Measurements from ENCODE around the gene PCK2. TPM values are rescaled to one million over a fixed set of nuclear protein-coding genes. Genes with fewer than 3 reads are reported as not detected.

Gene PCK2
- total RNA-seq, 1 experiment from 2014 or later = 48.9 TPM

- no peak overlapping the region for H3K23ac ChIP-seq (ENCODE audit: insufficient read length, low read depth, low read length)
Observed at GRCh38 chr14:24150567-24150966, 56.5 kb downstream of the PCK2 start.

More at GRCh38 chr14:24150567-24150966, 56.5 kb downstream of the PCK2 start:
- Histone ChIP-seq H3T11ph (ENCODE audit: low read length) (no peak overlapping the region), H3K79me2 (ENCODE audit: insufficient read depth, low read length) (peaks cover 8% of the 10 kb centered on the region; the same call in 1 of the 2 replicates), H4K20me1 (ENCODE audit: control insufficient read depth, insufficient read depth, insufficient read length) (no peaks in the 10 kb centered on the region), H3K9ac (ENCODE audit: extremely low read depth, insufficient read length, low read length) (no peak overlapping the region), H4K91ac (ENCODE audit: insufficient read length, low read depth, low read length) (no peak overlapping the region), H2BK20ac (ENCODE audit: low read depth, low read length, poor library complexity, severe bottlenecking) (no peak overlapping the region), H3K14ac (ENCODE audit: insufficient read depth, low read length) (no peak overlapping the region), H3K4me2 (ENCODE audit: insufficient read depth, insufficient read length, low read length) (no peak overlapping the region), H3K27ac (ENCODE audit: insufficient read length, low read depth, low read length) (no peak overlapping the region), H2AK5ac (ENCODE audit: insufficient read length, low read length) (no peak overlapping the region), H2BK5ac (ENCODE audit: insufficient read length, low read length) (no peak overlapping the region), H3K18ac (ENCODE audit: insufficient read length, low read depth, low read length) (no peak overlapping the region), H4K8ac (replicated peaks; ENCODE audit: insufficient read length, low read depth, low read length) (no peak overlapping the region), H3K27me3 (ENCODE audit: insufficient read depth, low read length) (no peaks in the 10 kb centered on the region), H2BK15ac (ENCODE audit: low read depth, low read length) (no peak overlapping the region), H3K4ac (ENCODE audit: low read depth, low read length) (no peak overlapping the region), H2BK12ac (ENCODE audit: insufficient read length, low read depth, low read length) (no peak overlapping the region), H2BK120ac (ENCODE audit: low read depth, low read length, poor library complexity, severe bottlenecking) (no peak overlapping the region), H3K4me1 (ENCODE audit: insufficient read depth, low read length) (no peaks in the 10 kb centered on the region), H3K56ac (ENCODE audit: insufficient read length, low read depth, low read length) (no peak overlapping the region), H4K5ac (ENCODE audit: insufficient read length, low read depth, low read length) (no peak overlapping the region), H3K79me1 (ENCODE audit: insufficient read depth, low read depth, low read length, poor library complexity, severe bottlenecking) (peaks cover 4% of the 10 kb centered on the region), H2AFZ (ENCODE audit: low read length) (no peak overlapping the region), H3K23me2 (ENCODE audit: insufficient read length, low read depth, low read length, poor library complexity, severe bottlenecking) (peaks cover 19% of the 10 kb centered on the region), H3K9me3 (ENCODE audit: control insufficient read depth, low read depth, low read length) (no peaks in the 10 kb centered on the region)
- no peaks in the 10 kb centered on the region for H3K27me3 Mint-ChIP-seq (ENCODE audit: low read depth)
- DNase-seq = no peak
- no CpG with 5 or more reads among the region's 9 CpGs for WGBS (ENCODE audit: extremely low coverage, insufficient read length, low lambda C conversion rate)
- H3K27ac Mint-ChIP-seq = no peak overlapping the region; a peak in 1 of 7 replicates
- H3K36me3 Mint-ChIP-seq (ENCODE audit: insufficient read depth in 1 of 3, low read depth in 3 of 3) = peaks cover 31 to 65% (median 58%) of the 10 kb centered on the region in 3 experiments
- no peak for TF ChIP-seq CTCF (conservative IDR thresholded peaks at IDR 0.05)
- H3K4me1 Mint-ChIP-seq = peaks cover 17 to 20% of the 10 kb centered on the region in 2 experiments
- H3K4me3 Mint-ChIP-seq = no peak overlapping the region
- no peaks in the 10 kb centered on the region for H3K9me3 Mint-ChIP-seq

All from H9 (cell line).